ENCODE measurements around the gene KLF15. TPM values are rescaled to one million over a fixed set of nuclear protein-coding genes. Genes with fewer than 3 reads are reported as not detected.

KLF15 gene
- total RNA-seq (ENCODE audit: low replicate concordance), result 3.3 and 7.2 TPM in 2 replicates

- Mint-ChIP-seq H3K9me3 (no peaks in the 10 kb centered on the region), H3K27ac (peak within 1 kb of the TSS; percentile 39), H3K36me3 (no peaks in the 10 kb centered on the region), H3K4me1 (peaks cover 40% of the 10 kb centered on the region), H3K4me3 (peak within 1 kb of the TSS; percentile 96), H3K27me3 (ENCODE audit: insufficient read depth, low read depth) (peaks cover 27% of the 10 kb centered on the region)
- H3K27me3 ChIP-seq, result peaks cover 22% of the 10 kb centered on the region
- H3K9me3 ChIP-seq (ENCODE audit: low read depth), result no peaks in the 10 kb centered on the region
- no peak for TF ChIP-seq CTCF (IDR thresholded peaks at IDR 0.05)
- TF ChIP-seq EZH2phosphoT487 (IDR thresholded peaks at IDR 0.05), result no peak
- TF ChIP-seq EZH2 (IDR thresholded peaks at IDR 0.05), result no peak
- peaks cover 19% of the 10 kb centered on the region for H3K4me1 ChIP-seq
- H3K9ac ChIP-seq, result no peak within 1 kb of the TSS
- H2AFZ ChIP-seq (replicated peaks), result peak within 1 kb of the TSS; percentile 89
- peak; percentile 97 for DNase-seq (ENCODE audit: low spot score)
- H3K27ac ChIP-seq, result no peak within 1 kb of the TSS
- H4K20me1 ChIP-seq (ENCODE audit: low read depth), result peaks cover 13% of the 10 kb centered on the region
- peaks cover 30% of the 10 kb centered on the region for H3F3A ChIP-seq (ENCODE audit: low read depth)
- no peaks in the 10 kb centered on the region for H3K36me3 ChIP-seq
- peak within 1 kb of the TSS; percentile 70 for H3K4me3 ChIP-seq
- H3K4me2 ChIP-seq, result peak within 1 kb of the TSS; percentile 100
- peaks cover 6% of the 10 kb centered on the region for H3K79me2 ChIP-seq (ENCODE audit: low read depth)
Measured at GRCh38 chr3:126357295-126358037, at the start of gene KLF15. Gene KLF15, minus strand, starts transcription at chr3:126357408. Its CDS starts 4,486 bp downstream, at chr3:126352922.

GRCh38 chr3:126406389-126407296 lies 49.4 kb upstream of the KLF15 start:
- no peaks in the 10 kb centered on the region for H3K9me3 ChIP-seq (ENCODE audit: low read depth)
- no peak overlapping the region for H3K27ac Mint-ChIP-seq
- H3K4me2 ChIP-seq, result no peak overlapping the region
- H3K4me1 ChIP-seq, result no peaks in the 10 kb centered on the region
- H3K9ac ChIP-seq, result no peak overlapping the region
- H3F3A ChIP-seq (ENCODE audit: low read depth), result no peaks in the 10 kb centered on the region
- H3K4me1 Mint-ChIP-seq, result peaks cover 11% of the 10 kb centered on the region
- H3K79me2 ChIP-seq (ENCODE audit: low read depth), result no peaks in the 10 kb centered on the region
- no peak overlapping the region for H3K27ac ChIP-seq
- no peaks in the 10 kb centered on the region for H3K36me3 Mint-ChIP-seq
- no peak overlapping the region for H3K4me3 Mint-ChIP-seq
- DNase-seq (ENCODE audit: low spot score), result no peak
- no peaks in the 10 kb centered on the region for H3K27me3 ChIP-seq
- no peak overlapping the region for H3K4me3 ChIP-seq
- H2AFZ ChIP-seq (replicated peaks), result no peak overlapping the region
- no peaks in the 10 kb centered on the region for H3K9me3 Mint-ChIP-seq
- TF ChIP-seq EZH2 (IDR thresholded peaks at IDR 0.05) (no peak), CTCF (IDR thresholded peaks at IDR 0.05) (no peak), EZH2phosphoT487 (IDR thresholded peaks at IDR 0.05) (no peak)
- H4K20me1 ChIP-seq (ENCODE audit: low read depth), result no peaks in the 10 kb centered on the region
- peaks cover 6% of the 10 kb centered on the region for H3K27me3 Mint-ChIP-seq (ENCODE audit: insufficient read depth, low read depth)
- no peaks in the 10 kb centered on the region for H3K36me3 ChIP-seq

GRCh38 chr3:126402666-126403302 lies 45.6 kb upstream of the KLF15 start:
- no peaks in the 10 kb centered on the region for H3K9me3 Mint-ChIP-seq
- Histone ChIP-seq H3K9ac (no peak overlapping the region), H4K20me1 (ENCODE audit: low read depth) (no peaks in the 10 kb centered on the region), H3F3A (ENCODE audit: low read depth) (no peaks in the 10 kb centered on the region), H3K27me3 (no peaks in the 10 kb centered on the region), H3K4me2 (no peak overlapping the region), H3K4me1 (no peaks in the 10 kb centered on the region), H3K9me3 (ENCODE audit: low read depth) (no peaks in the 10 kb centered on the region), H3K4me3 (no peak overlapping the region), H3K79me2 (ENCODE audit: low read depth) (no peaks in the 10 kb centered on the region), H3K36me3 (no peaks in the 10 kb centered on the region), H3K27ac (no peak overlapping the region), H2AFZ (replicated peaks) (no peak overlapping the region)
- no peak overlapping the region for H3K4me3 Mint-ChIP-seq
- no peak overlapping the region for H3K27ac Mint-ChIP-seq
- H3K36me3 Mint-ChIP-seq, result peaks cover 3% of the 10 kb centered on the region
- H3K27me3 Mint-ChIP-seq (ENCODE audit: insufficient read depth, low read depth), result peaks cover 10% of the 10 kb centered on the region
- H3K4me1 Mint-ChIP-seq, result peaks cover 11% of the 10 kb centered on the region
- TF ChIP-seq EZH2 (IDR thresholded peaks at IDR 0.05), result no peak
- no peak for TF ChIP-seq EZH2phosphoT487 (IDR thresholded peaks at IDR 0.05)
- TF ChIP-seq CTCF (IDR thresholded peaks at IDR 0.05), result no peak
- no peak for DNase-seq (ENCODE audit: low spot score)

Measured in neural progenitor cell (in vitro differentiated cells).